Sigmoid colon (tissue), 4 donors: ENCODE results near the gene TMEM119.

Source experiments
- CTCF ChIP-seq, 4 experiments: fragments of 450-650 bp in 3 of 4; fragments of 200-600 bp in 1 of 4; IDR thresholded peaks; one replicate each; pipeline ENCODE4 v1.5.1; 2016 to 2019; ENCODE audit warnings: antibody characterized with exemption in 4 of 4, mild to moderate bottlenecking in 3 of 4, moderate library complexity in 2 of 4
- POLR2A ChIP-seq, 2 donors: fragments of 450-650 bp; IDR thresholded peaks; one replicate each; pipeline ENCODE4 v1.6.1; 2016; ENCODE audit warnings: antibody characterized with exemption in 2 of 2, mild to moderate bottlenecking in 2 of 2, moderate library complexity in 2 of 2
- POLR2AphosphoS5 ChIP-seq, 4 donors: sonication (generic); formaldehyde crosslinking; IDR thresholded peaks; one replicate each; pipeline ENCODE4 v1.6.1; 2017; ENCODE audit warnings: antibody characterized with exemption in 4 of 4

GRCh38 chr12:108614041-108614440, 16.2 kb upstream of the TMEM119 start:
- no peak for TF ChIP-seq CTCF (IDR thresholded peaks at IDR 0.05)
- no peak for TF ChIP-seq POLR2A (IDR thresholded peaks at IDR 0.05)
- TF ChIP-seq POLR2AphosphoS5 (IDR thresholded peaks at IDR 0.05) = no peak
